TTC549 (cell line): ENCODE measurements around the gene RPL37.
"Not testable (repeated sequence)": the region's sequence is repeated elsewhere in the genome, so short reads cannot be mapped to it uniquely, and the experiment has no call there.

Source experiments
- FAIRE-seq: peaks from 2 replicates; lab custom pipeline; 2012; peaks lifted over from hg19 to GRCh38; lab: Jason Lieb, UNC

Gene RPL37

DNA sequence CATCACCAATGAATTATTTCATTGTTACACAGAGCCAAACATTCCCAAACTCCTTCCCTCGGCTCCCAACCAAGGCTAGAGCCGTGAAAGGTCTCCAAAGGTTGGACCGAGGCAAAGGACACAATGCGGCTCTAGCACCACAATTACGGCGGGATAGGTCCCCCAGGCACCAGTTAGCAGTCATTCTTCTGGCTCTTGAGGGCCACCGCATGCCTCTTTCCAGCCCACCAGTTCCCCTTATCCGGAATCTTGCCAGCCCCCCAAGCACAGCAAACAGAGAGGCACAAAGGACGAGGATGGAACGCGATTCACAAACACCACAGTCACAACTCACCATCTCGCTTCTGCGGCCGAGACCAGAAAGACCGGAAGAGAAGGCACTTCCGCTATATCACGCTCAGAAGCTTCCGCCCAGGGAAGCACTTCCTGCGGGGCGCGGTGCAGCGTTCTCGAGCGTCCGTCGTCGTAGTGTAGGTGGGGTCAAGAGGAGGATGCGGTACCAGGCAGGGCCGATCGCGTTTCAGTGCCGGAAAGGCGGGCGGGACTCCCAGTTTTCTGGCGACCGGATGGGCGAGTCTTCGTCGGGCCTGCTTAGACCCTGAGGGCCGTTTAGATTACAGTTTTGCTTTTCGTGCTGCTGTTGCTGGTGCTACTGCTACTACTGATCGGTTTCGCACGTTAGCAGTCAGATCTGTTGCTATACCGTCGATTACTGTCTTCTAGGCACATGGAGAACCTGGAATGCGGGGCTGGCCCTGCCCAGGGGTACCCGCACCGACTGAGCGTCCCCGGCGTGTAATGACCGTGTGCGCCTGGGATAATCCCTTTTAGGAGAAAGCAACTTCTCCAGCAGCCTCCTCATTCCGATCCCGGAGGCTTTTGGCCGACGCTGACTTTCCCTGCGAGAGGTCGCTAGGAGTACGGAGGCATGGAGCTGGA lies at the start of gene RPL37:
RPL37 (minus strand) TSS at position 374 of the 939 bp plus-strand sequence; CDS start at position 337, 37 bp downstream.
- FAIRE-seq, result peak; percentile 62

DNA sequence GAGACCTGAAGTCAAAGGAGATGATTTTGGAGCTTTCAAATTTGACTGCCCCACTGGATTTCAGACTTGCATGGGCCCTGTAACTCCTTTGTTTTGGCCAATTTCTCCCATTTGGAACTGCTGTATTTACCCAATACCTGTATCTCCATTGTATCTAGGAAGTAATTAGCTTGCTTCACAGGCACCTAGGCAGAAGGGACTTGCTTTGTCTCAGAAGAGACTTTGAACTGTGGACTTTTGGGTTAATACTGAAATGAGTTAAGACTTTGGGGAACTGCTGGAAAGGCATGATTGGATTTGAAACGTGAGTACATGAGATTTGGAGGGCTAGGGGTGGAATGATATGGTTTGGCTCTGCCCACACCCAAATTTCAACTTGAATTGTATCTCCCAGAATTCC lies 48.0 kb upstream of the RPL37 start:
- FAIRE-seq, result not testable (repeated sequence)

DNA sequence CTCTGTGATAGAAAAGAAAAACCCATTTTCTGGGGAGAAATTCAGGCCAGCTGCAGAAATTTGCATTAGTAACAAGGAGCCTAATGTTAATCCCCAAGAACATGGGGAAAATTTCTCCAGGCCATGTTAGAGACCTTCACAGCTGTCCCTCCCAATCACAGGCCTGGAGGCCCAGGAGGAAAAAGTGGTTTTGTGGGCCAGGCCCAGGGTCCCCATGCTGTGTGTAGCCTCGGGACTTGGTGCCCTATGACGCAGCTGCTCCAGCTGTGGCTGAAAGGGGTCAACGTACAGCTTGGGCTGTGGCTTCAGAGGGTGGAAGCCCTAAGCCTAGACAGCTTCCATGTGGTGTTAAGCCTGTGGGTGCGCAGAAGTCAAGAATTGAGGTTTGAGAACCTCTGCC lies 47.3 kb upstream of the RPL37 start:
- FAIRE-seq, result no peak

DNA sequence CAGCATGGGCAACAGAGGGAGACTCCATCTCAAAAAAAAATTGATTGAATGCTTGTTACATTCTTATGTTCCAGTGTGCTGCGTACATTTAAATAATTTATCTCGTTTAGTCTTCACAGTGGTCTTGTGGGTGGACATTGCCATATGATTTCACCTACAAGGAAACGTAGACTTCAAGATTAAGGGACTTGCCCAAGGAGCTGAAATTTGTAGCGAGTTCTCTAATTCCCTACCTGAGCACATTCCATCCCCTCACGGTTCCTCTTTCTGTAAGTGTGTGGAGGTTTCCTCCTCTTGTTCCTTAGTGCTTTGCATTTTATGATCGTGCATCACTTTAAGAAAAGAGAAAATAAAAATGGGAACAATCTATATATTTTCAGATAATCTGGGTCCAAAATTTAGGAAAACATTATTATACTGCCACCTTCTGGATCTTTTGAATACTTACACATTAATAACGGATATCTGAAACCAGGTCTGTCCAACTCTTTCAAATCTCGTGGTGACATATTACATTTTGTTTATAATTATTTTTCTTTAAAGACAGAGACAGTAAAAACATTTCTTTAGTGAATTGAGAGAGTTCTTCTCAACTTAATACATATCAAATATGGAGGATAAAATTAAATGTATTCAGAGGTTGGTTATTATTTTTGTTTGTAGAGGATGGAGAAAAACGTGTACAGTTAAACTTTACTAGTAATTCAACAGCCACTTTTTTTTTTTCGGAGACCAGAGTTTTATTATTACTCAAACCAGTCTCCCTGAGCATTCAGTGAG lies 44.3 kb upstream of the RPL37 start:
- FAIRE-seq, result peak; percentile 94

DNA sequence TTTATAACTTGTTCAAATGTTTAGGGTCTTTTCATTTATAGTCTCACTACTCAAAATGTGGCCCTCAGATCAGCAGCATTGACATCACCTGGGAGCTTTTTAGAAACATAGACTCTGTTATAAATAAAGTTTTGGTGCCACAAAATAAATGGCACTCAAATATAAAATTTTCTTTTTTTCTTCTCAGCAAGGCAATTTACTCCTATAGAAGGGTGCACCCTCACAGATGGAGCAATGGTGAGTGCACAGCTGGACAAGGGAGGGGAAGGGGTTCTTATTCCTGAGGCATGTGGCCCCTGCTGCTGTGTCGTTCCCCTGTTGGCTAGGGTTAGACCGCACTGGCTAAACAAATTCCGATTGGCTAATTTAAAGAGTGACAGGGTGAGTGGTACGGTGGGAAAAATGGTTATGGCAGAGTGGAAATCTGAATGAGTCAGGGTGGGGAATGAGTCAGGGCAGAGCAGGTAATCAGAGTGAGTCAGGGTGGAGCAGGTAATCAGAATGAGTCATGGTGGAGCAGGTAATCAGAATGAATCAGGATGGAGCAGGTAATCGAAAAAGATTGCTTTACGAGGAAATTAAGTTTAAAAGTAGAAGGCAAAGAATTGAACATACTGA lies 42.5 kb upstream of the RPL37 start:
- FAIRE-seq, result no peak

DNA sequence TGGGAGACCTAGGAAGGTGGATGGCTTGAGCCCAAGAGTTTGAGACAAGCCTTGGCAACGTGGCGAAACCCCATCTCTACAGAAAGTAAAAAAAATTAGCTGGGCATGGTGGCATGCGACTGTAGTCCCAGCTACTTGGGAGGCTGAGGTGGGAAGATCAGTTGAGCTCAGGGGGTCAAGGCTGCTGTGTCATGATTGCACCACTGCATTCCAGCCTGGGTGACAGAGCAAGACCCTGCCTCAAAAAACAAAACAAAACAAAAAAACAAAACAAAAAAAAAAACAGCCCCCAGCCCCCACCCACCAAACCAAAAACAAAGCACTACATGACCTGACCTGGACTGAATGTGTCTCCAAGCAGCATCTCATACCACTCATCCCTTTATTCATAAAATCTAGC lies 40.9 kb upstream of the RPL37 start:
- FAIRE-seq, result no peak

DNA sequence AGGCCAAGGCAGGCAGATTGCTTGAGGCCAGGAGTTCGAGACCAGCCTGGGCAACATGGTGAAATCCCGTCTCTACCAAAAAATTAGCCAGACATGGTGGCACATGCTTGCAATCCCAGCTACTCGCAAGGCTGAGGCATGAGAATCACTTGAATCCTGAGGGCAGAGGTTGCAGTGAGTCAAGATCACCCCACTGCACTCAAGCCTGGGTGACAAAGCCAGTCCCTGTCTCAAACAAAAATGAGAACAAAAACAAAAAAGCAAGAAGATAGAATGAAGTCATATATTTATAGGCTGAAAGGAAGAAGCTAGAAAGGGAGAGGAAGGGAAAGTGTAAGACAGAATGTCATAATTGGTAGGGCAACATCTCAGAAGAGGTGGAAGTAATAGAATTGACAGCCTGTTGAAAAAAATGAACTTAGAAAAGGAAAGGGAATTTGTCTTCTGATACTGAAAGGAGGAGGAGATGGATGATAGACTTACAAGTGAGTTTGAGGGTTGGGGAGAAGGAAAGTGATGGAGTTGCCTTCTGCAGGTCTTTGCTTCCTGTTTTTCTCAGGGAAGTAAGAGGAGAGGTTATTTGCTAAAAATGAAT lies 38.4 kb upstream of the RPL37 start:
- FAIRE-seq, result no peak

DNA sequence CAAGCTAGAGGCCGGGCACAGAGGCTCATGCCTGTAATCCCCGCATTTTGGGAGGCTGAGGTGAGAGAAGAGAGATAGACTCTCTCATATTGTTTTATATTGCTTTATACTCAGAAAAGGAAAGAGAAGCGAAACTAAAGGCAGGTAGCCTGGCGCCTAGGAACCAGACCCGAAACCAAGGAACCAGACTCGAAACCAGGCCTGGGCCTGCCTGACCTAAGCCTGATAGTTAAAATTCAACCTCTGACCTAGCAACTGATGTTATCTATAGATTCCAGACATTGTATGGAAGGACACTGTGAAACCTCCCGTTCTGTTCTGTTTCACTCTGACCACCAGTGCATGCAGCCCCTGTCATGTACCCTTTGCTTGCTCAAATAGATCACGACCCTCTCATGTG lies 37.2 kb upstream of the RPL37 start:
- not testable (repeated sequence) for FAIRE-seq

DNA sequence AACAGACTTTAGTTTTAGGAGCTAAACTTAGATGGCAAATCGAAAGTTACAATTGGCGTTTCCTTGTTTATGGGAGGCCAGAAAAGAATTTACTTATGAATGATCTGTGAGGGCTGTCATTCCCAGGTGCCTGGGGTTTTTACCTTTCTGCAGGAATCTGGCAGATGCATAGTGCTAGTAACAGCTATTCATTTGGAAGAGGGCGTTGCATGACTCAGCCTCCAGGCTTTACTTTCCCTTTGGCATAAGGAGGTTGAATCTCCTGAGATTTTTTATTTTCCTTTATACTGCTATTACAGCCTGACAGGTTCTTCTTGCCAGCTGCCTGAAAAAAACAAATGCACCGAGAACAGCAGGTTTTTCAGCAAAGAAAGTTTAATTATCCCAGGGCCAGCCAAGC lies 36.2 kb upstream of the RPL37 start:
- FAIRE-seq, result no peak

DNA sequence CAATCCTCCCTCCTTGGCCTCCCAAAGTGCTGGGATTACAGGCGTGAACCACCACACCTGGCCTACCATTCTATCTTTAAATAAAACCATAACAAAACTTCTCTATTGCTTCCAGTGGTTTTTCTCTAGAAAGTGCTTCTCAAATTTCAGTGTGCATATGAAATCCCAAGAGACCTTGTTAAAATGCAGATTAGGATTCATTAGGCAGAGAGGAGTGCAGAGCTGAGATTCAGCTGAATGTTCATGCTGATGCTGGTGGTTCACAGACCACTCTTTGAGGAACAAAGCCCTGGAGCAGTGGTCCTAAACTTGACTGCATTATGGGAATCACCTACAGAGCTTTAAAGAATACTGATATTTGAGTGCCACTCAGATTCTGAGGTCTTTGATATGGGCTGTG lies 34.4 kb upstream of the RPL37 start:
- FAIRE-seq, result no peak

DNA sequence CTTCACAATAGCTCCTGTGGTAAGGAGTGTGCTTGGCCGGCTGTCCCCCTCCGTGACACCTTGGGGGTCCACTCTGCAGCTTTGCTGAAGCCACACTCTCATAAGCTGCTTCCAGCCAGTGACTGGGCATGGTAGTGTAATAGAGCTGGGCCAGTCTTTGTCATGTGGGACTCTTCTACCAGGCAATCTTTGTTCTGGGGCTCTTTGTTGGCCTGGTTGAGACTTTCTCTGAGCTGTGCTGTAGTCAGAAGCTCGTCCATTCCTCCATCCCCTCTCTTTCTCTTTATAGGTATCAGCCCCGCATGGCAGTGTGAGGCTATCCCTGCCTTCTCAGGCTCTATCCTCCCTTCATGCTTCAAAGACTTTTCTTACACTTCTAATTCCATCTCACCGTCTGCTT lies 31.8 kb upstream of the RPL37 start:
- FAIRE-seq, result no peak

DNA sequence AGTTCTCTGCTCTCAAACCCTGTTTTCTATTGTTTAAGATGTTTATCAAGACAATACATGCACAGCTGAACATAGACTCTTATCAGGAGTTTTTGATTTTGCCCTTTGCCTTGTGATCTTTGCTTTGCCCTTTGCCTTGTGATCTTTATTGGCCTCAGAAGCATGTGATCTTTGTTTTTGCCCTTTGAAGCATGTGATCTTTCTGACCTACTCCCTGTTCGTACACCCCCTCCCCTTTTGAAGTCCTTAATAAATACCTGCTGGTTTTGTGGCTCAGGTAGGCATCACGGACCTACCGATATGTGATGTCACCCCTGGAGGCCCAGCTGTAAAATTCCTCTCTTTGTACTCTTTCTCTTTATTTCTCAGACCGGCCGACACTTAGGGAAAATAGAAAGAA lies 30.0 kb upstream of the RPL37 start:
- not testable (repeated sequence) for FAIRE-seq

DNA sequence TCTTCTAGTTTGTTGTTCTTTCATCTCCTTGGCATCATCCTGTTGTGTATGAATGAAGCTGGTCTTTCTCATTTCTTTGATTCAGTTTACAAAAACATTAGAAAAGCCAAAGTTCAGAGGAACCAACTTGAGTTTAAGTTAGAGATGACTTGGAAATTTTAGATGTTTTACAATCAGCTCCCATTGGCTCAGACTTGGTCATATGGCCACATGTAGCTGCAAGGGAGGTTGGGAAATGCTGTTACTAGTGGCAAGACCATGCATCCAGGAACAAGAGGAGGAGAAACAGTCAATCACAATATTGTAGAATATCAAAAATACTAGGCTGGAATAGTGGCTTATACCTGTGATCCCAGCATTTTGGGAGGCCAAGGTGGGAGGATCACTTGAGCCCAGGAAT lies 25.7 kb upstream of the RPL37 start:
- no peak for FAIRE-seq

DNA sequence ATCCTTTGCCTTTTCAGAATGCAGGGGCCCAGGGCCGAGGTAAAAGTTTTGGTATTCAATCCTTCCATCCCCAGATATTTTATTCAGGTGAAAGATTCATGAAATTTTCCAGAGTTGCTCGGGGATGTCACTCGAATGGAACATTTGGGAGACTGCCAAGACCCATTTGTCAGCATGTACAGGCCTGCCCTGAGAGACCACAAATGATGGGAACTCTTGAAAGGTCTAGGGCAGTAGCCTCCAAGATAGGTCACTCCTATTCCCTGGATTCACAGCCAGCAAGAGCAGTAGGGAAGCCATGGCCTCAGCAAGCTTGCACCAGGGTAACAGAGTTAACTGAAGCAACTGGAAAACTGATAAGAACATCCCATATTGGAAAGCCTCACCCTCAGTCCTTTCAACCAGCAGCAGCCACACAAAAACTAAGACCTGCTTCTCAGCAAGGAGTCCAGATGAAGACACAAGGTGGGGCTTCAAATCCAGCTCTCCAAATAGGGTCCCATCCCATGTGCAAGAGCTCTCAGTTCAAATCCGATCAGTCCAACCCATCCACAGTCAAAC lies 18.7 kb upstream of the RPL37 start:
- FAIRE-seq, result no peak

DNA sequence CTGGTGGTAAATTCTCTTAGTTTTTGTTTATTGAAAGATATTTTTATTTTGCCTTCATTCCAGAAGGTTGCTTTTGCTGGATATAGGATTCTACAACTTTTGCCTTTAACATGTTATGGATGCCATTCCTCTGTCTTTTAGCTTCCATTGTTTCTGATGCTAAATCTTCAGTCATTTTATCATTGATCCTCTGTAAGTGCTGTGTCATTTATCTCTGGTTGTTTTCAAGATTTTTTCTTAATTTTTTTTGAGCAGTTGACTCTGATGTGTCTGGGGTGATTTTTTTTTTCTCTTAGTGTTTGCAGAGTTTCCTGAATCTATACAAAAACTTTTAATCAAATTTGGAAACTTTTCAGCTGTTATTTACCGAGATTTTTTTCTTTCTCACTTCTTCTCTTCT lies 12.5 kb upstream of the RPL37 start:
- FAIRE-seq, result no peak

DNA sequence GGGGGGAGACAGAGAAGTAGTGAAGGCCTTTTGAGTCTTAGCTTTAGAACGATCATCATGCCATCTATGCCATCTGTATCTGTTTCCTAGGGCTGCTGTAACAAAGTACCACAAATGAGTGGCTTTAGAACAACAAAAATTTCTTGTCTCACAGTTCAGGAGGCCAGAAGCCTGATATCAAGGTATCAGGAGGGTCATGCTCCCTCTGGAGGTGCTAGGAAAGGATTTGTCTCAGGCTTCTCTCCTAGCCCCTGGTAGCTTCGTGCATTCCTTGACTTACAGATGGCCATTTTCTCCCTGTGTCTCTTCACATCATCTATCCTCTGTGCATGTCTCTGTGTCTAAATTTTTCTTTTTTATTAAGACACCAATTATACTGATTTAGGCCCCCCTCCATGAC lies 11.3 kb upstream of the RPL37 start:
- FAIRE-seq, result no peak

DNA sequence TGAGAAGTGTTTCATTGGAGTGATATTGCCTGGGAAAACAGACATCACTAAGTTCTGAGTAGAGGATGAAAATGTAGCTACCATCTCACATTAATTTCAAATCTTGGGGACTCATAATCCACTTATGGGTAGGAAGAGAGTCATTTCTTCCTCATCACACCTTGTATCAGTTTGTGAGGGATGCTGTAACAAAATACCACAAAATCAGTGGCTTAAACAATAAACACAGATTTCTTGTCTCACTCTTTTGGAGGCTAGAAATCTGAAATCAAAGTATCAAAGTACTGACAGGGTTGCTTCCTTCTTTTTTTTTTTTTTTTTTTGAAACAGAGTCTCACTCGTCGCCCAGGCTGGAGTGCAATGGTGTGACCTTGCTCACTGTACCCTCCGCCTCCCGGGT lies 9.5 kb upstream of the RPL37 start:
- FAIRE-seq, result no peak

DNA sequence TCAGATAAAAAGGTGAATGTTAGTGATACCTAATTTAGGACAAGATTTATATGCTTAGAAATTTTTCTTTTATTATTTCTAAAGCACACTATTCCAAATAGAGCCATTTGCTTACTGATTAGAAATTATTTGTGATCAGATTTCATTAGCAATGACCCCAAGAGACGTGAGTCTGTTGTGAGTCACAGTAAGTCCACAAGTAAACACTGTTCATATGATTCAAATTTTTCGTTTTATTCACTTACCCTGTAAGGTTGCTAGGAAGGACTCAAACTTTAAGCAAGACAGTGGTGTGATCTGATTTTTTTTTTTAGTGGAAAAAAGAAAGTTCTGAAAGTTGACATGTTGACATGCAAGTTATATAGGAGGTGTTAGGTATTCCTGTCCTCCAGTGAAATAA lies 7.3 kb upstream of the RPL37 start:
- FAIRE-seq, result no peak

DNA sequence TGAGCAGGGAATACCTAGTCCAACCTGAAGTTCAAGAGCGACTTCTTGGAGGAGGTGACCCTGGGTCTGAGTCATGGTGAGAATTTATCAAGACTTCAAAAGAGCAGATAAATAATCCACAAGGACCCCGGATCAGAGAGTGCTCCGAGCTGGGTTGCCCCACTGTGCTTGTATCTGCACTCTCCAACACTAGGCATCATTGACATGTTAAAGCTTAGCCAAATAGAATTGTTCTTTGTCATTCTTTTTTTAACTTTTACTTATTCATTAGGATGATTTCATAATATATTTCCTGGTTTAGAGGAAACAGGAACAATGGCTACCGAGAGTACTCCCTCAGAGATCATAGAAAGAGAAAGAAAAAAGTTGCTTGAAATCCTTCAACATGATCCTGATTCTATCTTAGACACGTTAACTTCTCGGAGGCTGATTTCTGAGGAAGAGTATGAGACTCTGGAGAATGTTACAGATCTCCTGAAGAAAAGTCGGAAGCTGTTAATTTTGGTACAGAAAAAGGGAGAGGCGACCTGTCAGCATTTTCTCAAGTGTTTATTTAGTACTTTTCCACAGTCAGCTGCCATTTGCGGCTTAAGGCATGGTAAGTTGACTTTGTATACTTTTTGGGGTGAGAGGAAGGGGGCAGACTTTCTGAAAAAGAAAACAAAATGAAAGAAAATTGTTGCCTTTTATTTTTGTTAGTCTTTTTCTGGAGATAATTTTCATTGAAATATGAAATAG lies 6.2 kb upstream of the RPL37 start, which contains the start of gene CARD6:
CARD6 (plus strand) TSS at position 300 of the 738 bp plus-strand sequence; CDS start at position 316, 16 bp downstream.
- no peak for FAIRE-seq

DNA sequence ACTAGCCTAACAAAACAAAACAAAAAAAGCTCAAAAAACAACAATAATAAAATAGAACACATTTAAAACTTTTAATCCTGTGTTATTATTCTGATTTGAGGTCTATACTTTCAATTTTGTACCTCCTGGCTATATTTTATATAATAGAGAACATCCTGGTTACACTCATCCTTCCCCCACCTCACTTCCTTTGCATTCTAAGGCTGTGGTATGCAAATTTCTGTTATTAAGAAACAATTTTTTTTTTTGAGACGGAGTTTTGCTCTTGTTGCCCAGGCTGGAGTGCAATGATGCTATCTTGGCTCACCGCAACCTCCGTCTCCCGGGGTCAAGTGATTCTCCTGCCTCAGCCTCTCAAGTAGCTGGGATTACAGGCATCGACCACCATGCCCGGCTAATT lies 3.1 kb upstream of the RPL37 start:
- FAIRE-seq, result no peak

DNA sequence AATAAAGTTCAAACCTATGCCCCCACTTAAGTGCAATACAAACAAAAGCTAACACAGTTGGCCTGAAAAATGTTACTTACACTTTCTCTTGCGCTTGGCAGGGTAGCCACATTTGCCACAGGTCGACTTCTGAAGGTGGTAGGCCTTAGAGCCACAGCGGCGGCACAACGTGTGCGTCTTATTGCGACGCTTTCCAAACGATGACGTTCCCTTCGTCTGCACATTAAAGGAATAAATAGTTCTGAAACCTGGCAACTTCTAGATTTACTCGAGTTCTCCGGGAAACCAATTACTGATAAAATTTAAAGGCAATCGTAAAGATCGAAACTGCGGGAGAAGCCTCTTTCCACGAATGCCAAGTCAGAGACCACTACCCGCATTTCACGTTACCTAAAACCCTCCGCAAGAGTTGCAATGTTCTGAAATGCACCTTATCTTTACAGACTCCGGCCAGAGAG lies 602 bp downstream of the RPL37 start:
- FAIRE-seq, result no peak
